Forelimb muscle (tissue), 1 donor: Measurements from ENCODE around the gene ZNF423. TPM values are rescaled to one million over a fixed set of nuclear protein-coding genes. Genes with fewer than 3 reads are reported as not detected.
A peak's percentile ranks its signal among the peaks of the same experiment; 100 is the strongest.
"Not testable (repeated sequence)": the region's sequence is repeated elsewhere in the genome, so short reads cannot be mapped to it uniquely, and the experiment has no call there.

ENCODE experiments used
- DNase-seq: peaks from one replicate; pipeline ENCODE4 v3.0.0-alpha.2; 2013; ENCODE audit warnings: low read depth
- polyA plus RNA-seq: library from polyadenylated mRNA; unstranded; fragments of 120-200 nt; gene quantifications from one replicate; pipeline ENCODE4 v1.2.1, GENCODE V29; 2013; ENCODE audit not compliant: insufficient read length

The ZNF423 gene
- polyA plus RNA-seq, 1 donor: 26.2 TPM

- DNase-seq: no peak
These were observed 269.2 kb downstream of the ZNF423 start for GRCh38 chr16:49586466-49587450.

GRCh38 chr16:49585143-49585832 lies 270.6 kb downstream of the ZNF423 start:
- DNase-seq: no peak

- DNase-seq: no peak
These were observed 272.0 kb downstream of the ZNF423 start for GRCh38 chr16:49583911-49584310.

GRCh38 chr16:49581630-49582298 lies 274.1 kb downstream of the ZNF423 start:
- no peak for DNase-seq

- no peak for DNase-seq
These were observed 275.1 kb downstream of the ZNF423 start for GRCh38 chr16:49580751-49581303.

- no peak for DNase-seq
These were observed 277.4 kb downstream of the ZNF423 start for GRCh38 chr16:49578435-49579024.

GRCh38 chr16:49578018-49578417 lies 277.9 kb downstream of the ZNF423 start:
- DNase-seq: no peak

GRCh38 chr16:49576941-49577340 lies 279.0 kb downstream of the ZNF423 start:
- DNase-seq: no peak

- DNase-seq: no peak
These were observed 279.8 kb downstream of the ZNF423 start for GRCh38 chr16:49576173-49576494.

GRCh38 chr16:49575346-49576172 lies 280.4 kb downstream of the ZNF423 start:
- DNase-seq: no peak

- DNase-seq: no peak
These were observed 281.1 kb downstream of the ZNF423 start for GRCh38 chr16:49574826-49575225.

- DNase-seq: no peak
These were observed 288.0 kb downstream of the ZNF423 start for GRCh38 chr16:49567950-49568349.

GRCh38 chr16:49566432-49566831 lies 289.5 kb downstream of the ZNF423 start:
- DNase-seq: no peak

- peak; percentile 34 for DNase-seq
These were observed 291.2 kb downstream of the ZNF423 start for GRCh38 chr16:49564496-49565229.

GRCh38 chr16:49563666-49564065 lies 292.2 kb downstream of the ZNF423 start:
- no peak for DNase-seq

GRCh38 chr16:49562894-49563293 lies 293.0 kb downstream of the ZNF423 start:
- not testable (repeated sequence) for DNase-seq

GRCh38 chr16:49562228-49562627 lies 293.7 kb downstream of the ZNF423 start:
- DNase-seq: no peak

- peak; percentile 49 for DNase-seq
These were observed 295.7 kb downstream of the ZNF423 start for GRCh38 chr16:49560004-49560830.

- DNase-seq: no peak
These were observed 296.7 kb downstream of the ZNF423 start for GRCh38 chr16:49559242-49559641.
